ENCODE results near the gene FGF2. TPM values are rescaled to one million over a fixed set of nuclear protein-coding genes. Genes with fewer than 3 reads are reported as not detected.

FGF2 gene
- total RNA-seq, 1 experiment from 2014 or later, result 99.0 TPM

DNA sequence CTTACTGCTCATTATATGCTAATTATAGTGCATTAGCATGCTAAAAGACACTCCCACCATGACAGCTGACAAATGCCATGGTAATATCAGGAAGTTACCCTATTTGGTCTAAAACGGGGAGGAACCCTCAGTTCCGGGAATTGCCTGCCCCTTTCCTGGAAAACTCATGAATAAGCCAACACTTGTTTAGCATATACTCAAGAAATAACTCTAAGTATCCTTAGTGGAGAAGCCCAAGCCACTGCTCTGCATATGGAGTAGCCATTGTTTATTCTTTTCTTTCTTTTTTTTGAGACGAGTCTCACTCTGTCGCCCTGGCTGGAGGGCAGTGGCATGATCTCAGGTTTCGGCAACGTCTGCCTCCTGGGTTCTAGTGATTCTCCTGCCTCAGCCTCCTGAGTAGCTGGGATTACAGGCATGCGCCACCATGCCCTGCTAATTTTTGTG, 80.3 kb downstream of the FGF2 start:
- no peak overlapping the region for H2AK5ac ChIP-seq (ENCODE audit: insufficient read length, low read length)
- peaks cover 7 to 11% (median 8%) of the 10 kb centered on the region in 3 experiments; a peak in 6 of 7 replicates for H3K36me3 Mint-ChIP-seq (ENCODE audit: insufficient read depth in 1 of 3, low read depth in 3 of 3)
- H3K27ac Mint-ChIP-seq, result no peak overlapping the region; a peak in 1 of 7 replicates
- H3K9me3 ChIP-seq (ENCODE audit: control insufficient read depth, low read depth, low read length), result no peaks in the 10 kb centered on the region
- no peak overlapping the region for H3K23ac ChIP-seq (ENCODE audit: insufficient read length, low read depth, low read length)
- no peak overlapping the region for H3K4ac ChIP-seq (ENCODE audit: low read depth, low read length)
- no peaks in the 10 kb centered on the region for H3K27me3 Mint-ChIP-seq (ENCODE audit: low read depth)
- no peak overlapping the region for H3K18ac ChIP-seq (ENCODE audit: insufficient read length, low read depth, low read length)
- H3K4me2 ChIP-seq (ENCODE audit: insufficient read depth, insufficient read length, low read length), result no peak overlapping the region
- no CpG with 5 or more reads among the region's 7 CpGs for WGBS (ENCODE audit: extremely low coverage, insufficient read length, low lambda C conversion rate)
- no peaks in the 10 kb centered on the region; the same call in 1 of the 2 replicates for H3K4me1 ChIP-seq (ENCODE audit: insufficient read depth, low read length)
- H4K8ac ChIP-seq (replicated peaks; ENCODE audit: insufficient read length, low read depth, low read length), result no peak overlapping the region
- H3K9me3 Mint-ChIP-seq, result no peaks in the 10 kb centered on the region; a peak in 1 of 5 replicates
- H3K23me2 ChIP-seq (ENCODE audit: insufficient read length, low read depth, low read length, poor library complexity, severe bottlenecking), result no peaks in the 10 kb centered on the region
- no peak overlapping the region for H3K9ac ChIP-seq (ENCODE audit: extremely low read depth, insufficient read length, low read length)
- H3K56ac ChIP-seq (ENCODE audit: insufficient read length, low read depth, low read length), result no peak overlapping the region
- no peak overlapping the region for H3K27ac ChIP-seq (ENCODE audit: insufficient read length, low read depth, low read length)
- no peak overlapping the region for H3K14ac ChIP-seq (ENCODE audit: insufficient read depth, low read length)
- no peak overlapping the region for H4K91ac ChIP-seq (ENCODE audit: insufficient read length, low read depth, low read length)
- no peak overlapping the region for H2BK12ac ChIP-seq (ENCODE audit: insufficient read length, low read depth, low read length)
- H2BK120ac ChIP-seq (ENCODE audit: low read depth, low read length, poor library complexity, severe bottlenecking), result no peak overlapping the region
- no peak overlapping the region for H3K4me3 Mint-ChIP-seq
- no peaks in the 10 kb centered on the region for H4K20me1 ChIP-seq (ENCODE audit: control insufficient read depth, insufficient read depth, insufficient read length)
- H3K79me2 ChIP-seq (ENCODE audit: insufficient read depth, low read length), result no peaks in the 10 kb centered on the region
- no peaks in the 10 kb centered on the region for H3K79me1 ChIP-seq (ENCODE audit: insufficient read depth, low read depth, low read length, poor library complexity, severe bottlenecking)
- H2AFZ ChIP-seq (ENCODE audit: low read length), result no peak overlapping the region
- TF ChIP-seq, protein P1, sequence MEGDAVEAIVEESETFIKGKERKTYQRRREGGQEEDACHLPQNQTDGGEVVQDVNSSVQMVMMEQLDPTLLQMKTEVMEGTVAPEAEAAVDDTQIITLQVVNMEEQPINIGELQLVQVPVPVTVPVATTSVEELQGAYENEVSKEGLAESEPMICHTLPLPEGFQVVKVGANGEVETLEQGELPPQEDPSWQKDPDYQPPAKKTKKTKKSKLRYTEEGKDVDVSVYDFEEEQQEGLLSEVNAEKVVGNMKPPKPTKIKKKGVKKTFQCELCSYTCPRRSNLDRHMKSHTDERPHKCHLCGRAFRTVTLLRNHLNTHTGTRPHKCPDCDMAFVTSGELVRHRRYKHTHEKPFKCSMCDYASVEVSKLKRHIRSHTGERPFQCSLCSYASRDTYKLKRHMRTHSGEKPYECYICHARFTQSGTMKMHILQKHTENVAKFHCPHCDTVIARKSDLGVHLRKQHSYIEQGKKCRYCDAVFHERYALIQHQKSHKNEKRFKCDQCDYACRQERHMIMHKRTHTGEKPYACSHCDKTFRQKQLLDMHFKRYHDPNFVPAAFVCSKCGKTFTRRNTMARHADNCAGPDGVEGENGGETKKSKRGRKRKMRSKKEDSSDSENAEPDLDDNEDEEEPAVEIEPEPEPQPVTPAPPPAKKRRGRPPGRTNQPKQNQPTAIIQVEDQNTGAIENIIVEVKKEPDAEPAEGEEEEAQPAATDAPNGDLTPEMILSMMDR (conservative IDR thresholded peaks at IDR 0.05), result no peak
- H4K5ac ChIP-seq (ENCODE audit: insufficient read length, low read depth, low read length), result no peak overlapping the region
- no peak overlapping the region for H3T11ph ChIP-seq (ENCODE audit: low read length)
- H2BK5ac ChIP-seq (ENCODE audit: insufficient read length, low read length), result no peak overlapping the region
- H3K4me1 Mint-ChIP-seq, result peaks cover 19 to 31% of the 10 kb centered on the region in 2 experiments
- DNase-seq, result no peak
- H2BK20ac ChIP-seq (ENCODE audit: low read depth, low read length, poor library complexity, severe bottlenecking), result no peak overlapping the region
- H3K27me3 ChIP-seq (ENCODE audit: insufficient read depth, low read length), result no peaks in the 10 kb centered on the region
- H2BK15ac ChIP-seq (ENCODE audit: low read depth, low read length), result no peak overlapping the region

Measured in H9 (cell line).